Cardiac muscle cell (in vitro differentiated cells and primary cell): ENCODE results near the gene IQGAP2. TPM values are rescaled to one million over a fixed set of nuclear protein-coding genes. Genes with fewer than 3 reads are reported as not detected.

Source experiments
- DNase-seq, 2 donors: peaks; one replicate each; pipeline versions ENCODE4 v3.0.0 to v3.0.0-alpha.2; 2010 to 2017; ENCODE audit warnings: low read depth in 1 of 2, low spot score in 1 of 2
- H3K27ac ChIP-seq: fragments of 200-600 bp; sonication (generic); 2 replicates; pipeline ENCODE4 v1.5.1; 2016
- H3K27me3 ChIP-seq: fragments of 200-600 bp; sonication (generic); 2 replicates; pipeline ENCODE4 v1.6.0; 2016; ENCODE audit warnings: control low read depth
- H3K36me3 ChIP-seq: fragments of 200-600 bp; sonication (generic); 2 replicates; pipeline ENCODE4 v1.5.1; 2016; ENCODE audit warnings: control low read depth
- H3K4me1 ChIP-seq: fragments of 200-600 bp; sonication (generic); 2 replicates; pipeline ENCODE4 v1.8.1; 2017; ENCODE audit warnings: low read depth, mild to moderate bottlenecking, mixed run types
- H3K4me3 ChIP-seq: fragments of 200-600 bp; sonication (generic); 2 replicates; pipeline ENCODE4 v1.5.1; 2016; ENCODE audit warnings: mild to moderate bottlenecking
- H3K9me3 ChIP-seq: fragments of 200-600 bp; sonication (generic); 2 replicates; pipeline ENCODE4 v1.5.1; 2017; ENCODE audit warnings: low read depth, mild to moderate bottlenecking, control low read depth
- CTCF ChIP-seq: IDR thresholded peaks from 2 replicates; pipeline ENCODE4 v1.5.1; 2012; ENCODE audit warnings: low read depth, mild to moderate bottlenecking, low read length
- polyA plus RNA-seq: library from polyadenylated mRNA; unstranded; fragments of >200 nt; fragmentation: Nextera tagmentation; extraction: Ambion mirVana; gene quantifications from 2 replicates; pipeline ENCODE4 v1.2.1, GENCODE V29; 2016
- total RNA-seq: library from RNA; depleted of rRNA; stranded (reverse); fragments of >200 nt; gene quantifications from 2 replicates; pipeline ENCODE4 v1.2.3, GENCODE V29; 2016

The IQGAP2 gene
- total and polyA plus RNA-seq, 2 experiments from 2014 or later, result 4.1 to 10.8 TPM

GRCh38 chr5:76386360-76386759 lies 16.7 kb upstream of the IQGAP2 start:
- H3K9me3 ChIP-seq, result no peaks in the 10 kb centered on the region
- no peaks in the 10 kb centered on the region for H3K36me3 ChIP-seq
- no peak overlapping the region for H3K27ac ChIP-seq
- no peak overlapping the region for H3K4me3 ChIP-seq
- no peaks in the 10 kb centered on the region for H3K27me3 ChIP-seq
- H3K4me1 ChIP-seq, result peaks cover 20% of the 10 kb centered on the region
- no peak for TF ChIP-seq CTCF
- DNase-seq, result no peak

- TF ChIP-seq CTCF, result no peak
- no peak overlapping the region for H3K27ac ChIP-seq
- no peaks in the 10 kb centered on the region for H3K36me3 ChIP-seq
- H3K9me3 ChIP-seq, result no peaks in the 10 kb centered on the region
- no peak overlapping the region for H3K4me3 ChIP-seq
- no peak for DNase-seq
- H3K4me1 ChIP-seq, result peaks cover 20% of the 10 kb centered on the region
- H3K27me3 ChIP-seq, result no peaks in the 10 kb centered on the region
Observed at GRCh38 chr5:76388236-76388635, 14.8 kb upstream of the IQGAP2 start.

- Histone ChIP-seq H3K36me3 (no peaks in the 10 kb centered on the region), H3K4me1 (peaks cover 17% of the 10 kb centered on the region), H3K9me3 (no peaks in the 10 kb centered on the region), H3K27ac (no peak overlapping the region), H3K4me3 (no peak overlapping the region), H3K27me3 (no peaks in the 10 kb centered on the region)
- DNase-seq, result no peak
- no peak for TF ChIP-seq CTCF
Observed at GRCh38 chr5:76388791-76389512, 14.1 kb upstream of the IQGAP2 start.

- Histone ChIP-seq H3K9me3 (no peaks in the 10 kb centered on the region), H3K36me3 (no peaks in the 10 kb centered on the region)
- DNase-seq, result no peak
Observed at GRCh38 chr5:76389513-76390154, 13.5 kb upstream of the IQGAP2 start.

GRCh38 chr5:76391014-76391413 lies 12.1 kb upstream of the IQGAP2 start:
- TF ChIP-seq CTCF, result no peak

More at GRCh38 chr5:76389513-76390154, 13.5 kb upstream of the IQGAP2 start:
- Histone ChIP-seq H3K27ac (no peak overlapping the region), H3K27me3 (no peaks in the 10 kb centered on the region), H3K4me3 (no peak overlapping the region), H3K4me1 (peaks cover 10% of the 10 kb centered on the region)
- no peak for TF ChIP-seq CTCF

More at GRCh38 chr5:76391014-76391413, 12.1 kb upstream of the IQGAP2 start:
- Histone ChIP-seq H3K4me3 (no peak overlapping the region), H3K27ac (no peak overlapping the region), H3K27me3 (no peaks in the 10 kb centered on the region), H3K9me3 (no peaks in the 10 kb centered on the region), H3K4me1 (peaks cover 2% of the 10 kb centered on the region), H3K36me3 (no peaks in the 10 kb centered on the region)
- DNase-seq, result no peak
